HG03457 (cell line): ENCODE data around the gene PRSS8.

Experiments
- ATAC-seq: cut with Tn5 transposase; IDR thresholded peaks from one replicate; pipeline ENCODE4 v1.9.1; 2021; ENCODE audit warnings: moderate number of reproducible peaks; ENCODE audit not compliant: unreplicated experiment

Gene PRSS8

DNA sequence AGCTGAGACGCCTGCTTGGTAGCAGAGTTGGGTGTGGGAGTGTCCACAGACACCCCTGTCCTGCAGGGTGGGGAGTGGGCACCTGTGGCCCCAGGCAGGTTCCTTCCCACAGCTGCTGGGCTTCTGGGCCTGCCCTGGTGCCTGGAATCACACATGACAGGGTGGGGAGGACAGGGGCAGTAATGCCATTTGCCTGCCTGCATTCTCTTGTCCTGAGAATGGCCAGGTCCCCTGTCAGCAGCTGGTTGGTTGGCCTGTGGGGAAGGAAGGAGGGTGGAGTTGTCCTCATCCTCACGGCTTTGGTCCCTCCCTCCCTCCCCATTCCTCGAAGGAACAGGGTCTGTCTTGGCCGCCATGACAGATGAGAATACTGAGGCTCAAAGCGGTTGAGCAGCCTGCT is 52.0 kb downstream of the PRSS8 start:
- no peak for ATAC-seq

DNA sequence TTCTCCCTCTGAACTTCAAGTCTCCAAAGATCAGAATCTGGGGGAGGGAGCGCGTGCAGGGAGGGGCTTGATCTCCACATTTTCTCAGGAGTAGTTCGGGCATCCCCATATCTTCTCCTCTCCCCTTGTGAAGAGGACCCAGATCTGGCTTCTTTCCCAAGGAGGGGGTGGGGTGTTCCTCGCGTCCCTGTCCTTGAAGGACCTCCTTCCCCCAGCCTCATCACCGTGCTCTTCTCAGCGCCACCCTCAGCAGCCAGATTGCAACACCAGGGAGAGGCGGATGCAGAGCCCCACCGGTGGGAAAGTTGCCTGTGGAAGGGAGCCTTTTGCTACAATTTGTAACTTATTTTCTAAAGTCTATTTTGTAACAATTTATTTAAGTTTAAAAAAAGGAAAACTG is 52.4 kb downstream of the PRSS8 start:
- ATAC-seq, result no peak

DNA sequence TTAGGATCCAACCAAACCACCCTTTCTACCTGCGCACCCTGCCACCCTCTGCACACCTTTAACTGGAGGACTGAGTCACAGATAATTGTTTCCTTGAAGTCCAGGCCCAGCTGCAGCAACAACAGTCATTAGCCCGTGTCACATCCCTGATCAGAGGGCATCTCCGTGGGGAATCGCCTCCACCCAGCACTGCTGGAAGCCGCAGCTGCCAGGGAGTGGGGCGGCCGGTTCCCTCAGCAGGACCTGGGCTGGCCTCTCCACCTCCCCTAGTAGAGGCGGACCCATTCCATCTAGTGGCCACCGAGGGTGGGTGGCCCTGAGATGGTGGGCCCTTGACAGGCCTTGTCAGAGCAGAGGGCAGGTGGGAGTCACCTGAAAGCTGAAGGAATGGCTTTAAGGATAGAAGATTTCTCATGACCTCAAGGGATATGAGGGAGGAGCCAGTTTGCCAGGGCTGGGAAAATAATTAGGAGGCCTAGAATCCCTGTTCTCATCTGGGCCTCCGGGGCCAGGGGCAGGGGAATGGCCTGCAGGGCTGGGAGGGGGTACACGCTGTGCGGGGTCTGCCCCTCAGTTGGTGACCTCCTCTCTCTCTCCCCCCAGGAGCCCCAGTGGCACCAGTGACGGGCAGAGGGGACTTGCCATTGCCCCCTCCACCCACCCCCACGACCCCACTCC is 53.0 kb downstream of the PRSS8 start:
- ATAC-seq, result no peak
